NCI-H2029 treated with DMSO at 0.1 percent for 48 hours (cell line): ENCODE results near the gene FERD3L.

ENCODE experiments used
- DNase-seq: peaks from one replicate; lab custom pipeline; 2025; lab: John Stamatoyannopoulos, UW

FERD3L gene

DNA sequence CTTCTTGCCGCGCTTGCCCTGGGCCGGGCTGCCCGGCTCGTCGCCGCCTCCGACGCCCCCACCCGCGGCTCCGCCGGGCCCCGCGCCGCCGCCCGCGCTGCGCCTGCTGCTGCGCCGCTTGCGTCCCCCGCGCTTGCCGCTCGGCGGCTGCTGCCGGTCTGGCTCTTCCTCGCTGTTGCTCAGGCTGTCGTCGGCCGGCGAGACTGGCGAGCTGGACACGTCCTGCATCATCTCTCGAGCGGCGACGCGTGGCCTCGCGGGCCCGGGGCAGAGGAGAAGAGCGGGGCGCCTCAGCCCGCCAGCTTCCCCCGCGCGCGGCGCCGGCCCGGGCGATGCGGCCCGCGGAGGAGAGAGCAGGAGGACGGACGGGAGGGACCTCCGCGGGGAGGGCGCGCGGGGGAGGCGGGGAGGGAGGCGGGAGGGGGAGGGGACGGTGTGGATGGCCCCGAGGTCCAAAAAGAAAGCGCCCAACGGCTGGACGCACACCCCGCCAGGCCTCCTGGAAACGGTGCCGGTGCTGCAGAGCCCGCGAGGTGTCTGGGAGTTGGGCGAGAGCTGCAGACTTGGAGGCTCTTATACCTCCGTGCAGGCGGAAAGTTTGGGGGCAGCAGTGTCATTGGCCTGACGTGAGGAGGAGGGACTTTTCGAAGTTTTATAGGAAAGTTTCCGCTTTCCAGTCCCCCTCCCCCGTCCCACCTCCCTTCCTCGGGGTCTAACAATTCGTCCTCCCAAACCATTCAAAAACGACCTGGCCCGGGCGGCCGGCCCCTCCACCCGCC is 27.9 kb downstream of the FERD3L start, which contains the start of gene TWIST1:
TWIST1 (minus strand) TSS at position 546 of the 779 bp plus-strand sequence; CDS start at position 231, 315 bp downstream.
- no peak for DNase-seq

DNA sequence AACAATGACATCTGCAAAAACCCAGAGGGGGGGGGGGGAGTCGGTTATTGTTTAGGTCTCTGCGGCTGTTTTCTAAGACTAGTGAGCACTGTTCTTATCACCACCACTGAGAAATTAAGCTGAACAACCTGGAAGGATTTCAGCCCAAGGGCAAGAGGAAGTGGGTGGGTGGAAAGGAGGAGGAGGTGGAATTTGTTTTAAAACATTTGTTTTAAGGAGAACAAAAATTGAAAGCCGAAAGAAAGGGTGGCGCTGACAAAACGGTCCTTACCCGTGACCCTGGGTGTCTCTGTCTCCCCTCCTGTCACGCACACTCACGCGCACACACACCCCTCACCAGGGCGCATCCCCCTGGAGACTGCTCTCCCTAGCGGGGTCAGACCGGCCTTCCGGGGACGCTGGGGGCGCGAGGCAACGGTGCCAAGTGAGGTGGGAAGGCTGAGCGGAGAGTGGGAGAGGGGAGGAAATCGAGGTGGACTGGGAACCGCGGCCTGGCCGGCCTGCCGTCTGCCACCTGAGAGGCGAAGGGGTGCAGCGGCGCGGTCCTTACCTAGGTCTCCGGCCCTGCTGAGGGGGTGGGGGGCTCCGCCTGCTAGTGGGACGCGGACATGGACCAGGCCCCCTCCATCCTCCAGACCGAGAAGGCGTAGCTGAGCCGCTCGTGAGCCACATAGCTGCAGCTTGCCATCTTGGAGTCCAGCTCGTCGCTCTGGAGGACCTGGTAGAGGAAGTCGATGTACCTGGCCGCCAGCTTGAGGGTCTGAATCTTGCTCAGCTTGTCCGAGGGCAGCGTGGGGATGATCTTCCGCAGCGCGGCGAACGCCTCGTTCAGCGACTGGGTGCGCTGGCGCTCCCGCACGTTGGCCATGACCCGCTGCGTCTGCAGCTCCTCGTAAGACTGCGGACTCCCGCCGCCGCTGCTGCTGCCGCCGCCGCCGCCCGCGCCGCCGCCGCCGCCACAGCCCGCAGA is 28.8 kb downstream of the FERD3L start:
- DNase-seq: no peak

DNA sequence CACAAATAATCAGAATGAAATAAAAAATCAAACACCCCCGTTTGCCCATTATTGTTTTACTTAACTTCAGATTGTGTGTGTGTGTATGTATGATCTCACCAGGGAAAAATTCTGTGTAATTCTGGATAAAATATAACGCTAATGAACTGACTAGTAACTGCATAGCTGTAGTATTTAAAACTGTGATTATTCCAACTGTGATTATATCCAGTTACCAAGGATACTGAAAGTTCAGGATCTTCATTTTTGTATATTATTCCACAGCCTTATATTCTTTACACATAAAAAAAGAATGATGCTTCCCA is 30.7 kb downstream of the FERD3L start:
- no peak for DNase-seq

DNA sequence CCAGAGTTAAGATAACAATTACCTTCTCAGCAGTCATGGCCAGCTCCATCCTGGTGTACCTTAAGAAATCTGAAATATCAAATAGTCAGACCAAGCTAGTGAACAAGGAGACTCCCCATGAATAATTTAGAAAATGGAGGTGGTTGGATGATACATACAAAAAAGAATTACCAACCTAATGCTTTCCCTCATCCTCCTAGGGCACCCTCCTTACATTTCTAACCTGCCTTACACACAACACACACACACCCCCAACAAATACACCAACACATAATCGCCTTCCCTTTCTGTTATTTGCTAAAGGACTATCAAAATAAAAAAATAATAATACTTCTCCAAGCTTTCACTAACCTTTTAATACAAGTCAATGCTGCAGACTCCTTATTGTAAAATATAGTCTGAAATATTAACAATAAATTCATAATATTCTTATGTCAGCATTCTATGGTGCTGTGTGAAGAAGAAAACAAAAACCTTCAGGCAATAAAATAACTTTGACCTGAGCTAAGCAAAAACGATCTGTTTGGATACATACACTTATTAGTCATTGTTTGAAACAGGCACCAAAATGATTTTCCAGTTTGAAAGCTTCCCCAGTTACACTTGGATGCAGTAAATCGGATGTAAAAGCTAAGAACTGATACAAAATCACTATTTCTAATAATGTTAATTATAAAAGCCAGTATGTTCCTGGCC is 31.2 kb downstream of the FERD3L start:
- DNase-seq: no peak

DNA sequence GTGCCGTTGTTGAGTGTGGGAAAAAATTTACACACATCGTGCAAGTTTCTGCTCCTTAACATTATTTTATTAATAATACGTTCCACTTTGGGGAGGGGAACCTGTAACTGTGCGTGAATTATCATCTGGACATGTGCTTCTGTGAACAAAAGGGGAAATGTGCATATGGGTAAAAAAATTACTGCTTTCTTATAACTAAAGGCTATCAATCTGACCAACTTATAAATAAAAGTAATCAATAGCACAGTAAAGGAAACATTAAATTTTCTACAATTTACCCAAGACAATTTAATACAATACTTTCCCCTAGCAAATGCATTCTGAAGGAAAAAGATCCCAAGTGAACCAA is 32.2 kb downstream of the FERD3L start:
- DNase-seq: no peak

DNA sequence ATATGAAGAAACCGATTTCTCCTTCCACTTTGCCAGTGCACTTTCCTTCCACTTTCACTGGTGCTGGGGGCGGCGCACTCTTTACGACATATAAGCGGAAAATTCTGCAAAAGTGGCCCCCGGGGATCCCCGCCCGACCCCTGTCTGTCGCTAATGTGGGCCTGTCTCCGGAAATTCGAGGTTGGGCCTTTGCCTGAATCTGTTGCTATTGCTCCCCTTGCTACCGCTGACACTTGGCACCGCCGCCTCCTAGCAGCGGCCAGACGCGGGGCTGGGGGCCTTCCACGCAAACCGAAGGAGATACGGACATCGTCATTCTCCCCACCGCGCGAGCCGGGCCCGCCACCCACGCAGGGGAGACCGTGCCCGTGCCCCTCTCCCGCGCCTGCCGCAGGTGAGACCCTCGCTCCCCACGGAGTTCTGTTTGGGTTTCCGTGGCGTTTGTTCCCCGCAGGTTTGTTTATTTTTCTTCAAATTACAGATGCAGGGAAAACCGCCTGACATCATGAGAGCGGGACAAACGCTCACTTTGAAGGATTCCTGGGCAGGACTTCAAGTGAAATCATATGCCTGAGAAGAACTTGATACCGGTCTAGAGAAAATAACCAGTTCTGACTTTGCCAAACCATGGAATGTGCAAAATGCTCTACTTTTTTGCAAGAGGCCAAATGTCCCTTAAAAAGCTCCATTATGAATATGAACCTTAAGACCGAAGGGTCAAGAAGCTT is 32.8 kb downstream of the FERD3L start:
- no peak for DNase-seq

DNA sequence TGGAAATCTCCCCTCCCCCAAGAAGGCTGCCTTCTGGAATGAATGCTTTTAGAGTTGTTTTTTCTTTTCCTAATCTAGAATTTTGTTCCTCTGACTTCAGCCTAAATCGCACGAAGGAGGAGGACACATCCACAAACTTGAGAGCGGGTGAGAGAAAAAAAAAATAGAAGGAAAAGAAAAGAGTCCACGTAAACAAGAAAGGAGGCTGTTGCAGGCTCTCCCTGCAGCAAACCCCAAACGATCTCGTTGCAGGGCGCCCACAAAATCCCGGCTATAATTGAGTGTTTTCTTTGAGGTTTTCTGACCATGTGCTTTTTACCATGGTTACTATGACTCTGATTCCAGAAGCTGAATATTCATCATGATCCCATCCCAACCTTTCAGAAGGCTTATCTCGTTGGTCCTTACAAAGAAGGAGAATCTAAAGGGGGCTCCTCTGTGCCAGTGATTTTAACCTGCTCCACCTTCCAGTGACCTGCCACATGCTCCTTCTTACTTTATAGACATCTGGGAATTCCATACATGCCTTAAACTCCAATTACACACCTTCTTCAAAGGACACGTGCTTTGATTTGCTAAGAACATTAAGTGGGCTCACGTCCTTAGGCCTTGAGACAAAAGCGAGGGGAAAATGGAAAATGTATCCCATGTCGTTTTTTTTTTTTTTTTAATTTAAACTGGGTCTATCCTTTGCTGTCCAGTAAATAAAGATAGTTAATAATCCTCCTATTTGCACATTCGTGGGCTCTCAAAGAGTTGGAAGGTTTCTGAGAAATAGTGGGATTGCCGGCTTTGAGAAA is 33.5 kb downstream of the FERD3L start:
- DNase-seq: no peak

DNA sequence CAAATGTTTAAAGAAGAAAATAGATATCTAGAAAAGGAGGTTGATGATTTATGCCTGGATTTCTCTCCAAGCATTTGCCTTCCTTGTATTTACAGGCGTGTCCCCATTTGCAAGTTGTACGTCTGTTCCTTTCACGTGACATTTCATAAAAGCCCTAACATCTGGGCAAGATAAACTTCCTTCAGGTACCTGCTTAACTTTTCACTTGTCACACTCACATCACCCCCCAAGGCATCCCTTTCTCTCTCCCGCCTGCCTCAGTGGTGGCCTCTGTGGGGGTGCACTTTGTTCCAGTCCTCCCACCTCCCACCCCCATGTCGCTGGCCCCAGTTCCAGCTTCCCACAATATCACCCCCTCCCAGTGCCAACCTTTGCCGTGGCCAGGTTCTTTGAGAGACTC is 34.4 kb downstream of the FERD3L start:
- DNase-seq: no peak

DNA sequence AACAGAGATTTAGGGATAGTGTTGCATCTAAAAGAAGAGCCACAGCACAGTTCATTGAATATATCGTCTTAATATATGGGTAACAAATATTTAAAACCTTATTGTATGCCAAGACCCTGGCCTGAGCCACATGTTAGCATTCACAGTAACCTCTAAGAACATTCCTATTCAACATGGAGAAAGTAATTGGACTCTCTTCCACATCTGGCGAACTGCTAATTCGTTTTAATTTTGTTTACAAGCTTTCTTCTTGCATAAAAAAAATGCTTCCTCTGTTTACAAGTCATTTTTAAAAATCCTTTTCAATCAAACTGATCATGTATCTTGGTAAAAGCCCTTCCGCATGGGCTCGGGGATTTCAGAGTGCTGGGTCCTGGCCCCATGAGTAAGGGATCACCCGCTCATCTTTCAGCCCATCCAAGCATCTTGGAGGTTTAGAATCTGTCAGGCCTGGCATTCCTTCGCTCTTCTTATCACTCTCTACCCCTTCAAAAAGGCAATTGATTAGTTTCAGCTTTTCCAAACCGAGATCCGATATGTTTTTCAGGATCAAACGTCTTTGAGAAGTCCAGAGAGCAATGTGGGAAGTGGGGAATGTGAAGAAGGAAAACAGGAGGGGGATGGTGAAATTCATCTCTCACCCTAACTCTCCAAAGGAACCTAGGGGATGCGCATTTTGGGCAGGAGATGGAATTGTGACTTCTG is 35.0 kb downstream of the FERD3L start:
- DNase-seq: no peak

DNA sequence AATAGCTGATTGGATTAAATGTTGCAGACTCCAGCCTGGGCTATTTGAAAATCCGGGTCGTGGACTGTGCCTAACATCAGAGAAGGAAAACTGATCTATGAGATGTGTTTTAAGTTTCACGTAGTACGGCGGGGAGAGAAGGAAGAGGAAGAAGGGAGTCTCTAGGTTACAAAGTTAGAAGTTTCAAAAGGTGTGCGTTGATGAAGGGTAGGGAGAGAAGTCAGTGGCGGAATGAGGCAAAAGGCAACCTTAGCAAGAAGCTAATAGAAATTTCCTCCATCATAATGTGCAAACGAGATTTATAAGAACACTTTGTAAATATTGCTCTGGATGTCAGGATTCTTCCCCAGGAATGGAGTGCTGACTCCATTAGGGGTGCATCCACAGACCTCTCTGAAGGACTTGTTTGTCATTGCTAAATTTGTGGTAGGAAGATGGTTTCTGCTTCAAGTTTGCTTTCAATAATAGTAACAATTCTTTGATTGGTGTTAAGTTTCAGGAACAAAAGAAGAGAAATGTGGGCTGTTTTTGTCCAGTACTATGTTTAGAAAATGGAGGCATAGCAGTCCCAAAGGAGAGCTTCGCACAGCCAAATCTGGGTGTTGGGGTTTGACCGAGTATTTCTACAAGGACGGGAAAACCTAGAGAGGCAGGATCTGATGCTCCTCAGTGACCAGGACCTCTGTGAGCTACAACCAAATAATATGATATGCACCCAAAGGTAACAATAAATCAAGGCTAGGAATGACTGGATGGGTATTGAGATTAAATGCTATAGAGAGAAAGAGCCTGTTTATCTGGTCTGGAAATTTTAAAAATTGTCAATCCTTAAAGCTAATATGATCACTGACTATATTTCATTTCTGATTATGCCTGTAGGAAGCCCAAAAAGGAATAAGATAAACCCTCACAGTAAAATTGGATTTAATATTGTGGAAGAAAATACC is 35.9 kb downstream of the FERD3L start:
- DNase-seq: no peak

DNA sequence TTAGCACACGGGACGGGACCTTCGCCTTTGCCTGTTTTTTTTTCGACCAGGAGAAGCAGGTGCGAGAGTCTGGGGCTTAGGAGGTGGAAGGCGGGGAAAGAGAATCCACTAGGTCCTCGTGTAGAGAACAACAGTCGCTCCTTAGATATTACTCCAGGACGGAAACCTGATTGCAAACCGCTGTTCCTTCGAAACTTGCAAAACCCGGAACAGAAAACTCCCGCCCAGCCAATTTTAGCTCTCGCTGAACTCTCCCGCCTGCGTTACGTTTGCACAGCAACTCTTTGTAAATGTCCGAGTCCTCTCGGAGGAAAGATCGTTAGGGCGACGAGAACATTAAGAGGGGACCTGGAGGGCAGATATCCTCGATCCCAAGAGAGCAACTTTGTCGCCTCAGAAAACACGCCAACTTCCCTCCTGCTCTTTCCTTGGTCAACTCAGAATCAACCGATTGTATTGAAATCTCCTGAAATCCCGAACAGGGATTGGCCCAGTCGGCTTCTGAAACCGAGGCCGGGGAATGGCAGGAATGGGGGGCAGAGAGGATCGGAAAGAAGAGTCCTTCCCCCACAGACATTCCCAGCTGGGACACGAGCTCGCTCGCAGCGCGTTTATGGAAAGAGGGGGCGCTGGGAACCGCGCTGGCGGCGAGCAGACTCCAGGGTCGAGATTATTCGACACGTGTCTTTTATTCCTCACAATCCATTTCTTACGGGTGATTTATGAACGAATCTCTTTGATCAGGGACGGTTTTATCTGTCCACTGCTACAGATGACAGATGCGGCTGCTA is 37.7 kb downstream of the FERD3L start:
- no peak for DNase-seq

DNA sequence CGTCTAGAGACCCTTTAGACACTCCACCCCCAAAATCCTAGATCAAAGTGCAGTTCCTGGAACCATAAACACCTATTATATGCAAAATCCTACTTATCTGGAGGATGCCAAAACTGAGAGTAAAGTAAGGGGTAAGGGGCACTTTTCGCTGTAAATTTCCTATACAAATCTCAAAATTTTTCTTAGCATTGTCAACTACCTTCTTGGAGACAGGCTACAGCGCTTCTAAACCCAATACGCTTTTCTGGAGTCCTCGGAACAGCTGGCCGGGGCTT is 38.2 kb downstream of the FERD3L start:
- no peak for DNase-seq

DNA sequence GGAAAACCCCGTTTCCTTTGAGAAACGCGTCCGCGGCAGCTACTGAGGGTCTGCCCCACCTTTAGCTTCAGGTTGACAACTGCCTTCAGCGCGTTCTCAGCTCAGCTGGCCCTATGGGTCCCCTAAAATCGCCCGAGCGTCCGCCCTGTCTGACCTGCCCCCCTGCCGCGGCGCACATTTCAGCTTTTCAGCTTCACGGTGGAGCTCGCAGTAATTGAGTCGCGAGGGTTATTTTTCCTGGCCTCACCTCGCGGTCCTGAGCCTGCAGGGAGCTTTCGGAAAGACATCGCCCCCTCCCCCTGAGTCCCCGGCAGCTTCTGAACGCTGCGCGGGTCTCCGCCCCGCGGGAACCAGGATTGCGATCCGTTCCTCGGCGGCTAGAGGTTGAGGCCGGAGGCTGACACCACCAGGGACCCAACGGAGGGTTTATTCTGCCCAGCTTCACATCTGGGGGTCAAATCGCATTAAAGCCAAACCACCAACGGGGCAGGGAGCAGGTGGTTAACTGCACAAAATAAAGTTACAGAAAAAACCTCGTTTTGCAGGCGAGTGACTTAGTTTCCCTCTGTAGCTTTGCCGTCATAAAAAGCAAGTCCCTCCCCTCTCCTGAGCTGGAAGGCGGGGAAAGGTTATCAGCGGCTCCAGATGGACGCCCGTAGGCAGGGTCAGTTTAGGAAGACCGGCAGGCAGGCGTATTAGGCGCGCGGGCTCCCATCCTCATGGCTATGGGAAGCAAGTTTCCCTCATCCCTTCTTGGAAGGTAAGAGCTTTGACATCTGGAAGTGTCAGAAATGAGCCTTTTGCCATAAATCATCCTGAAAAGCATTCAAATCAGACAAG is 38.8 kb downstream of the FERD3L start:
- no peak for DNase-seq

DNA sequence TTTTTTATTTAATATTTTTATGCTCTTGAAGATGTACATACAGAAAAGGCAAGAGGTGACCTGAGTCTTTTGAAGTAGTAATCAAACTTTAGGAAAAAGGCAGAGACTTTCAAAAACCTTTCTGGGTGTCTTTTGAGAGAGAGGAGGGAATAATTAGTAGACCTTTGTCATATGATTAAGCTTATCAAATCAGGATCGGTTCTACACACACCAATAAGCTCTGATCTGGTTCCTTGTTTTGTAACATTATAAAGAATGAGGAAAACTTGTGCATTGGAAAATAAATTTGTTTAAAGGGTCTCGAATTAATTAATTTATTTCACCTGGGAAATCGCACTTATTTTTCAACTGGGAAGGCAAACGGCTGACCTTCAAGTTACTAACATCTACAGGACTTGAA is 39.7 kb downstream of the FERD3L start:
- DNase-seq: no peak

DNA sequence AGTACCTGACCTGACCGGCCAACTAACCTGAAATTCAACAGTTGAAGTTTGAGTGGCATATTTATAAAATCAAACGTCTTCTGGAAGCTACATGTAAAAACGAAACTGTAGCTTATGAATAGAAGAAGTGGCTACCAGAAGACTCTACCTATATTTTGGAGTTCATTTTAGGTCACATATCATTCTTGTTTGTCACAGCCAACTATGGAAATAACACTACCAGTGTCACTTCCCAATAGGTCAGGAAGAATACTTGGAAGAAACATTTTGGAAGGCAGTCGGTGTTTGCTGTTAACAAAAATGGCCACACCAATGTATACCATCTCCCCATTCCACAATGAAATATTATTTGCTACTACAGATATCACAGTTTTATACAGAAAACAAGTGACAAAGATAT is 40.4 kb downstream of the FERD3L start:
- DNase-seq: no peak

DNA sequence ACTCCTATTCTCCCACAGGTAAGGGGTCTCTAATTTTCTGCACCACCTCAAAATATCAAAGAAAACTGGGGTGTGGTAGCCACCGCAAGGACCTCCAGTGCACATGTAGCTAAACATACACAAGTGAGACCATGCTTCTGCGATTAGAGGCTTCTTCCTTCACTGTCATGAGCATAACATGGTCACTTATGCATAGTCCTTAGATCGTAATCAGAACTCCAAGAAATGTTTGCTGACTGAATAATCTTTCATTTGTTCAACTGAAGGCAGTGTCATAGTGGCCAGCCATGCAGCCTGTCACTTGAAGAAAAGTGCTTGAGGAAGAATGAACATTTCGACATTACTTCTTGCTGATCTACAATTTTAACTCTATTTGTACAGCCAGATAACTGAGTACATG is 42.3 kb downstream of the FERD3L start:
- DNase-seq: no peak

DNA sequence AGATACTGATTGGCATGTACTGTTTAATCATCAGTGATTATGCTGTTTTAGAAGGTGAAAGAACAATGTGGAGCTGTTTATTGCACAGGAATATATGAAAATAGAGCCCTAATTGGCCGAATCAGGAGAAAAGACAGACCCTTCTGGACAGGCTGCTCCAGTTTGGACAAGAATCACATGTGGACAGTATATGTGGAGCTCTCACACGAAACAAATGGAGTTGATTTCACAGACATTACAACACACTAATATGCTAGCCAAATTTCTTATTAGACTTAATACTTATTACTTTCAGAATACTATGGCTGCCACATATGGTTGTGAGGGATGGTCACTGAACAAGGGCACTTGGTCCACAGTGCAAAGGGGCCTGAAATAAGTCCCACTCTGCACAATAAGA is 43.3 kb downstream of the FERD3L start:
- no peak for DNase-seq

DNA sequence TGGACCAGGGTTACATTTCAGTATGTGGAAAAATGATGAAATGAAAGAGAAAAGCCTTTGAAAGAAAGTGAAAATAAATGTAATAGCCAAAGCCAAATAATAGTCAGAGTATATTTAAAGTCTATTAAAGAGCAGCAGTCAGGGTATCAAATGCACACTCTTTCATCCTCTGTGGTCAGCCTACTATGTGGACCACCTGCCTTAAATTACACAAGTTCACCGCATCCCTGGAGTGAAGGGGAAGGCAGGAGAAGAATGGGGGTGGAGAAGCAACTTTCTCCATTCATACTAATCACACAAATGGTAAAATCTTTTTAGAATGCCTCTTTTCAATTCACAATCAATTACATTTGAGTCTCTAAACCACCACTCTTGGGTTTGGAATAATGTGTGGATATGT is 43.7 kb downstream of the FERD3L start:
- no peak for DNase-seq
